ENCODE measurements around the gene DTX4.
A peak's percentile ranks its signal among the peaks of the same experiment; 100 is the strongest.

DTX4 gene

GRCh38 chr11:59152312-59152951 lies 19.5 kb upstream of the DTX4 start:
- H3K9ac ChIP-seq = no peak overlapping the region
- 0 out of 2 replicates have a peak, but pooled peaks cover 4% of the 10 kb centered on the region for H4K20me1 ChIP-seq (ENCODE audit: insufficient read depth)
- H3K79me2 ChIP-seq (ENCODE audit: insufficient read depth, low read depth) = peaks cover 3% of the 10 kb centered on the region; the same call in 1 of the 2 replicates
- TF ChIP-seq CTCF (conservative IDR thresholded peaks at IDR 0.05; ENCODE audit: low read depth, low read length) = no peak
- H3K4me3 ChIP-seq (IDR thresholded peaks at IDR 0.05; ENCODE audit: insufficient read depth, low read depth, low read length) = no peak overlapping the region
- no peak overlapping the region for H2AFZ ChIP-seq (ENCODE audit: low read depth)
- H3K4me2 ChIP-seq = peak overlapping the region; percentile 53
- H3K4me1 ChIP-seq (ENCODE audit: low read depth, poor library complexity, severe bottlenecking) = peaks cover 44% of the 10 kb centered on the region
- H3K27me3 ChIP-seq (ENCODE audit: insufficient read depth, low read depth) = no peaks in the 10 kb centered on the region
- H3K36me3 ChIP-seq (ENCODE audit: insufficient read depth) = no peaks in the 10 kb centered on the region
- peak overlapping the region; percentile 46; the same call in 1 of the 2 replicates for H3K27ac ChIP-seq

- H3K4me2 ChIP-seq = no peak overlapping the region
- H4K20me1 ChIP-seq (ENCODE audit: insufficient read depth) = 0 out of 2 replicates have a peak, but pooled peaks cover 4% of the 10 kb centered on the region
- no peak overlapping the region for H3K27ac ChIP-seq
- H2AFZ ChIP-seq (ENCODE audit: low read depth) = no peak overlapping the region
- no peak overlapping the region for H3K4me3 ChIP-seq (IDR thresholded peaks at IDR 0.05; ENCODE audit: insufficient read depth, low read depth, low read length)
- TF ChIP-seq CTCF (conservative IDR thresholded peaks at IDR 0.05; ENCODE audit: low read depth, low read length) = no peak
- peaks cover 45% of the 10 kb centered on the region for H3K4me1 ChIP-seq (ENCODE audit: low read depth, poor library complexity, severe bottlenecking)
- no peak overlapping the region for H3K9ac ChIP-seq
- H3K79me2 ChIP-seq (ENCODE audit: insufficient read depth, low read depth) = no peaks in the 10 kb centered on the region
- no peaks in the 10 kb centered on the region for H3K36me3 ChIP-seq (ENCODE audit: insufficient read depth)
- H3K27me3 ChIP-seq (ENCODE audit: insufficient read depth, low read depth) = no peaks in the 10 kb centered on the region
These were observed 17.3 kb upstream of the DTX4 start for GRCh38 chr11:59154610-59155009.

DNA sequence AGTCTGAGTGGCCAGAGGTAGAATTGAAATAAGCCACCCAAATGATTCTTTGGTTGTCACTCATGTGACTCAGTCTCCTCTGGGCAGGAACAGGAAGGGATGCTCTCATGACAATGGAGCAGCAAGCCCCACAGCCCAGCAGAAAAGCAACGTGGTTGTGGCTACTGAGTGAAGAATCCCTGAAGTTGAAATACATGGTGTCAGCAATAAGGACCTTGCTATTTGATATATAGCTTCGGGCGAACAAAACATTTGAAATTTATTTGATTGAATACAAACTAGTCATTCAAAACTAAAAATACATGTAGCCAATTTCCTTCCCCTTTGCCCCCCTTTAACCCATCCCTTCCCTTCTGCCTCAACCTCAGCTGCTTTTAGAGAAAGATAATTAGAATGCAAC lies 14.5 kb upstream of the DTX4 start:
- Histone ChIP-seq H3K4me2 (no peak overlapping the region), H3K79me2 (ENCODE audit: insufficient read depth, low read depth) (no peaks in the 10 kb centered on the region), H3K36me3 (ENCODE audit: insufficient read depth) (no peaks in the 10 kb centered on the region), H3K27me3 (ENCODE audit: insufficient read depth, low read depth) (no peaks in the 10 kb centered on the region), H3K9ac (no peak overlapping the region), H3K4me1 (ENCODE audit: low read depth, poor library complexity, severe bottlenecking) (peaks cover 17% of the 10 kb centered on the region), H2AFZ (ENCODE audit: low read depth) (no peak overlapping the region), H4K20me1 (ENCODE audit: insufficient read depth) (no peaks in the 10 kb centered on the region), H3K27ac (no peak overlapping the region), H3K4me3 (IDR thresholded peaks at IDR 0.05; ENCODE audit: insufficient read depth, low read depth, low read length) (no peak overlapping the region)
- no peak for TF ChIP-seq CTCF (conservative IDR thresholded peaks at IDR 0.05; ENCODE audit: low read depth, low read length)

DNA sequence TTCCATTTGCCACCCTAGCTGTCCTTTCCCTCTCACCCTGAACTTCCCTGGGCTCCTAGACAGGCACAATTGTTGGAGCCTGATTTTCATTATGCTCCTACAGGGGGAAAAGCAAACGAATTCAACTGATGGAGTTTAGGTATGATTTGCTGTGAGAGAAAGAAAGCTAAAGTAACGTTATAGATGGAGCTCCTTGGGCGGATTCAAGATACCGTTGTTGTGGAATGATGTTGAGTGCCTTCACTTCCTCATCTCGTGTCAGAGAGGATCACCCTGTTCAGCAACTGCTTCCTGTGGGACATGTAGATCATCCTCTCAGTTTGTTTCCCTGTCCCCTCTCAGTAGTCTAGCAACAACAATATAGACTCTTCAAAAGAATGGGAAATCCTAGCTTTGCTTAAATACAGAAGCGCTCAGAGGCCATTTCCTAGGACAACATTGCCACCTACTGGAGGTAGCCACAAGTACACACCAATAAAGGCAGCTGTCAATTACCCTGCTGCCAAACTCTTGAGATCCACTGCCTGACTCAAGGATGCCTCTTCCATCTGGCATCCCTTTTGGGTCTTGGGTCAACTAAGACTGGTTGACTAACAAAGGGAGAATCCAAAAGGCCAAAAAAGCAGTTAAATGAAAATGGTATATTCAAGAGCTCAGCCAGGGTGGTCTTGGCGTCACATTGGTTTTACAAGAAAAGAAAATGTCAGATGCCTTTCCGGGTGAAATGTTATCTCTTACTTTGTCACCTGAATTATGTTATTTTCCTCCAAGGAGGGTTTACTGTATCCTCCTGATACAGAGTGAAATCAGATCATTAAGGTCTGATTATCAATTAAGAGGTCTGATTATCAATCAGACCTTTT lies 13.5 kb upstream of the DTX4 start:
- no peak overlapping the region for H3K9ac ChIP-seq
- peak; percentile 90 for TF ChIP-seq CTCF (conservative IDR thresholded peaks at IDR 0.05; ENCODE audit: low read depth, low read length)
- no peak overlapping the region for H2AFZ ChIP-seq (ENCODE audit: low read depth)
- peaks cover 7% of the 10 kb centered on the region for H3K4me1 ChIP-seq (ENCODE audit: low read depth, poor library complexity, severe bottlenecking)
- H3K4me2 ChIP-seq = no peak overlapping the region
- H4K20me1 ChIP-seq (ENCODE audit: insufficient read depth) = no peaks in the 10 kb centered on the region
- H3K27ac ChIP-seq = no peak overlapping the region
- no peaks in the 10 kb centered on the region for H3K79me2 ChIP-seq (ENCODE audit: insufficient read depth, low read depth)
- H3K4me3 ChIP-seq (IDR thresholded peaks at IDR 0.05; ENCODE audit: insufficient read depth, low read depth, low read length) = no peak overlapping the region
- no peaks in the 10 kb centered on the region for H3K27me3 ChIP-seq (ENCODE audit: insufficient read depth, low read depth)
- H3K36me3 ChIP-seq (ENCODE audit: insufficient read depth) = no peaks in the 10 kb centered on the region

All from KMS-11 (cell line).